ENCODE results near the gene FAM167B. TPM values are rescaled to one million over a fixed set of nuclear protein-coding genes. Genes with fewer than 3 reads are reported as not detected.

The FAM167B gene
- total RNA-seq = 1 to 10 TPM in 1 of 2 experiments, under 1 TPM in 1; 0.78 to 1.1 TPM

DNA sequence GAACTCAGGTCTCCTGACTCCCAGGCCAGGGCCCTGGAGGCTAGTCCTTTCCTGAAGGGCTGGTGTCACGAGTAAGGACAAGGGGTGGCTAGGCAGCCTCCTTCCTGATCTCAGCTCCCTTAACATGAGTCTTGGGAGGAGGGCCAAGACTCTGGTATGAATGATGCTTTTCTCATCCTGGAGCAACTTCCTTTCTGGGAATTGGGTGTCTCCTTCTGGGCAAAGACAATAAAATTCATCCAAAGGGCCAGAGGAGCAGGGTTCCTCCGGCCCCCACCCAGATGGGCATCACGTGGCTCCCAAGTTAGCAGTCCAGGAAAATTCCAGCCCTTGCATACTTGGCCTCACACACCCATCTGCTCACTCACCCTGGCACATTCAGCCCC lies at the start of gene FAM167B:
Gene FAM167B (plus strand): TSS at position 335 of the 386 bp plus-strand sequence. CDS start 200 bp downstream, outside the sequence.
- H3K4me3 Mint-ChIP-seq = peak within 1 kb of the TSS; percentile 56
- peaks cover 12% of the 10 kb centered on the region for H3K36me3 Mint-ChIP-seq (ENCODE audit: low read depth)
- CTCF ChIA-PET = interaction anchor here (0.7 to 5.3 kb wide), 6 partner anchors 16 to 411 kb away, joined by 3 to 31 read pairs (median 5); partner anchors contain the start of gene CCDC28B
- H3K9me3 Mint-ChIP-seq = no peaks in the 10 kb centered on the region
- POLR2A ChIA-PET = interaction anchor here (0.9 to 11.5 kb wide), 4 partner anchors 9 to 31 kb away, joined by 3 to 156 read pairs (median 6); no protein-coding TSS in a partner anchor
- H3K27me3 Mint-ChIP-seq = no peaks in the 10 kb centered on the region
- no peak for DNase-seq
- H3K27ac Mint-ChIP-seq = peak within 1 kb of the TSS; percentile 99
- H3K4me1 Mint-ChIP-seq = peaks cover 53% of the 10 kb centered on the region

GRCh38 chr1:32197837-32198236 lies 49.2 kb upstream of the FAM167B start:
- Mint-ChIP-seq H3K36me3 (ENCODE audit: low read depth) (peaks cover 61% of the 10 kb centered on the region), H3K27me3 (no peaks in the 10 kb centered on the region), H3K4me3 (no peak overlapping the region), H3K4me1 (peaks cover 82% of the 10 kb centered on the region), H3K27ac (no peak overlapping the region), H3K9me3 (no peaks in the 10 kb centered on the region)
- ChIA-PET CTCF (interaction anchor here (1.4 to 1.6 kb wide), 2 partner anchors 17 to 51 kb away, joined by 4 to 5 read pairs; no protein-coding TSS in a partner anchor), POLR2A (interaction anchor here (0.6 to 12.3 kb wide), 9 partner anchors 9 to 267 kb away, joined by 3 to 109 read pairs (median 4); partner anchors contain the start of genes DCDC2B, IQCC, KPNA6 and TXLNA)
- no peak for DNase-seq

- DNase-seq = no peak
- peaks cover 58% of the 10 kb centered on the region for H3K36me3 Mint-ChIP-seq (ENCODE audit: low read depth)
- ChIA-PET POLR2A (interaction anchor here (0.5 to 12.3 kb wide), 10 partner anchors 9 to 174 kb away, joined by 3 to 109 read pairs (median 4); partner anchors contain the start of genes DCDC2B, IQCC, KPNA6 and TXLNA), CTCF (interaction anchor here (1.4 to 2.1 kb wide), 4 partner anchors 17 to 50 kb away, joined by 4 to 8 read pairs (median 5); partner anchors contain the start of gene FAM167B)
- H3K27me3 Mint-ChIP-seq = no peaks in the 10 kb centered on the region
- H3K4me3 Mint-ChIP-seq = no peak overlapping the region
- H3K4me1 Mint-ChIP-seq = peaks cover 81% of the 10 kb centered on the region
- no peaks in the 10 kb centered on the region for H3K9me3 Mint-ChIP-seq
- peak overlapping the region; percentile 41 for H3K27ac Mint-ChIP-seq
Measured at GRCh38 chr1:32198237-32199042, 48.6 kb upstream of the FAM167B start.

GRCh38 chr1:32199043-32199716 lies 47.8 kb upstream of the FAM167B start:
- no peak overlapping the region for H3K4me3 Mint-ChIP-seq
- no peak for DNase-seq
- no peak overlapping the region for H3K27ac Mint-ChIP-seq
- no peaks in the 10 kb centered on the region for H3K27me3 Mint-ChIP-seq
- H3K9me3 Mint-ChIP-seq = no peaks in the 10 kb centered on the region
- POLR2A ChIA-PET = interaction anchor here (0.5 to 12.3 kb wide), 8 partner anchors 9 to 173 kb away, joined by 3 to 109 read pairs (median 3); partner anchors contain the start of genes EIF3I, TMEM234 and TXLNA
- CTCF ChIA-PET = interaction anchor here (1.4 to 3.0 kb wide), 3 partner anchors 17 to 49 kb away, joined by 5 to 30 read pairs (median 8); partner anchors contain the start of gene FAM167B
- peaks cover 81% of the 10 kb centered on the region for H3K4me1 Mint-ChIP-seq
- H3K36me3 Mint-ChIP-seq (ENCODE audit: low read depth) = peaks cover 53% of the 10 kb centered on the region

GRCh38 chr1:32199717-32200072 lies 47.3 kb upstream of the FAM167B start:
- ChIA-PET CTCF (interaction anchor here (1.1 to 3.0 kb wide), 4 partner anchors 16 to 61 kb away, joined by 3 to 30 read pairs (median 6); partner anchors contain the start of gene FAM167B), POLR2A (interaction anchor here (1.0 to 12.3 kb wide), 9 partner anchors 10 to 172 kb away, joined by 3 to 109 read pairs (median 3); partner anchors contain the start of genes EIF3I, TMEM234 and TXLNA)
- Mint-ChIP-seq H3K4me1 (peaks cover 78% of the 10 kb centered on the region), H3K9me3 (no peaks in the 10 kb centered on the region), H3K27me3 (no peaks in the 10 kb centered on the region), H3K4me3 (no peak overlapping the region), H3K36me3 (ENCODE audit: low read depth) (peaks cover 48% of the 10 kb centered on the region), H3K27ac (peak overlapping the region; percentile 75)
- DNase-seq = no peak

- Mint-ChIP-seq H3K4me3 (peak within 1 kb of the TSS; percentile 72), H3K27me3 (no peaks in the 10 kb centered on the region), H3K4me1 (peaks cover 72% of the 10 kb centered on the region), H3K36me3 (ENCODE audit: low read depth) (peaks cover 41% of the 10 kb centered on the region), H3K27ac (peak within 1 kb of the TSS; percentile 79), H3K9me3 (no peaks in the 10 kb centered on the region)
- POLR2A ChIA-PET = interaction anchor here (0.6 to 12.3 kb wide), 13 partner anchors 9 to 194 kb away, joined by 3 to 109 read pairs (median 4); partner anchors contain the start of genes BSDC1, EIF3I, HDAC1 and TMEM234
- peak; percentile 54 for DNase-seq
- CTCF ChIA-PET = interaction anchor here (1.1 to 3.0 kb wide), 6 partner anchors 15 to 200 kb away, joined by 3 to 30 read pairs (median 6); partner anchors contain the start of gene FAM167B
Measured at GRCh38 chr1:32200226-32201010, 46.6 kb upstream of the FAM167B start, which contains the start of gene CCDC28B. Gene CCDC28B (plus strand): TSS chr1:32200595. CDS start chr1:32201936, 1,341 bp downstream.

DNA sequence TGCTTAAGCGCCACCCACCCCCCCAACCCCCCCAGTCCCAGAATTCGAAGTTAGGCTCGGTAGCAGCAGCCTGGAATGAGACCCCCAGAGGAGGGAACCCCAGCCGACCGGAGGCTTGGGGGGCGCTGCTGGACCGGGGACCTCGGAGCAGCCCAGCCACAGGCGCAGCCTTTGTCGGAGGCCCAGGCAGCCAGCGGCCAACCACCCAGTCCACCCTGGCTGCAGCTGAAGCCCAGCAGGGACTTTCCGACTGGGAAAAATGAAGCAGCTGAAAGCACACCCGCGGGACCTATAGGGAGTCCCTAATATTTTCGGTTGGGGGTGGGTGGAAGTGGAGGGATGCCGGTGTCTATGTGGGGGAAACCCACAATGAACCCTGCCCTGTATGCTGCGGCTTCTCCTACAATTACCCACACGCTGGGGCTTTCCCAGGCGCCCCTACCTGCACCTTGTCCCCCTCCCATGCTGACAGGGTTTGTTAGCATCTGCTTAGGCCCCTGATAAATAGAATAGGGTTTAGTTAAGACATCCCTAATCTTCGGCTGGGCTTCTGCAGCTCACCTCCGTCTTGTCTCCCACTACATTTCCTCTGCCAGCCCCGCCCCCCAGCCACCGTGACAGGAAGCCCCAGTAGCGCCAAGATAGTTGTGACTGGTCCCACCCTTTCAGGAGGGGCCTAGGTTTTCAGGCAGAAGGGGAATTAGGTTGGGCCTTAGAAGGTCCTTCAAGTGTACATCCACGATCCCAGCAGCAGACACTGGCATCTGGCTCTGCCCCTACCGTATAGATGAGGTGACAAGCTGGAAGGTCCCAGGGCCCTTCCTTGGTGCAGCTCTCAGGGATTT lies 45.8 kb upstream of the FAM167B start:
- peaks cover 72% of the 10 kb centered on the region for H3K4me1 Mint-ChIP-seq
- H3K36me3 Mint-ChIP-seq (ENCODE audit: low read depth) = peaks cover 34% of the 10 kb centered on the region
- peak overlapping the region; percentile 79 for H3K27ac Mint-ChIP-seq
- peak overlapping the region; percentile 72 for H3K4me3 Mint-ChIP-seq
- POLR2A ChIA-PET = interaction anchor here (0.6 to 12.3 kb wide), 12 partner anchors 13 to 193 kb away, joined by 3 to 109 read pairs (median 5); partner anchors contain the start of genes BSDC1, HDAC1, LCK and TXLNA
- CTCF ChIA-PET = interaction anchor here (0.5 to 3.0 kb wide), 6 partner anchors 9 to 200 kb away, joined by 3 to 30 read pairs (median 6); no protein-coding TSS in a partner anchor
- H3K9me3 Mint-ChIP-seq = no peaks in the 10 kb centered on the region
- H3K27me3 Mint-ChIP-seq = no peaks in the 10 kb centered on the region
- peak; percentile 86 for DNase-seq

- ChIA-PET POLR2A (interaction anchor here (0.8 to 4.6 kb wide), 14 partner anchors 10 to 189 kb away, joined by 3 to 46 read pairs (median 6); partner anchors contain the start of genes BSDC1, LCK, TMEM39B and TXLNA), CTCF (interaction anchor here (0.9 to 3.8 kb wide), 3 partner anchors 11 to 167 kb away, joined by 3 to 39 read pairs (median 5); no protein-coding TSS in a partner anchor)
- Mint-ChIP-seq H3K9me3 (no peaks in the 10 kb centered on the region), H3K27me3 (no peaks in the 10 kb centered on the region), H3K36me3 (ENCODE audit: low read depth) (peaks cover 21% of the 10 kb centered on the region), H3K4me1 (peaks cover 52% of the 10 kb centered on the region), H3K4me3 (peak overlapping the region; percentile 81), H3K27ac (no peak overlapping the region)
- DNase-seq = no peak
Measured at GRCh38 chr1:32204943-32205361, 42.1 kb upstream of the FAM167B start.

DNA sequence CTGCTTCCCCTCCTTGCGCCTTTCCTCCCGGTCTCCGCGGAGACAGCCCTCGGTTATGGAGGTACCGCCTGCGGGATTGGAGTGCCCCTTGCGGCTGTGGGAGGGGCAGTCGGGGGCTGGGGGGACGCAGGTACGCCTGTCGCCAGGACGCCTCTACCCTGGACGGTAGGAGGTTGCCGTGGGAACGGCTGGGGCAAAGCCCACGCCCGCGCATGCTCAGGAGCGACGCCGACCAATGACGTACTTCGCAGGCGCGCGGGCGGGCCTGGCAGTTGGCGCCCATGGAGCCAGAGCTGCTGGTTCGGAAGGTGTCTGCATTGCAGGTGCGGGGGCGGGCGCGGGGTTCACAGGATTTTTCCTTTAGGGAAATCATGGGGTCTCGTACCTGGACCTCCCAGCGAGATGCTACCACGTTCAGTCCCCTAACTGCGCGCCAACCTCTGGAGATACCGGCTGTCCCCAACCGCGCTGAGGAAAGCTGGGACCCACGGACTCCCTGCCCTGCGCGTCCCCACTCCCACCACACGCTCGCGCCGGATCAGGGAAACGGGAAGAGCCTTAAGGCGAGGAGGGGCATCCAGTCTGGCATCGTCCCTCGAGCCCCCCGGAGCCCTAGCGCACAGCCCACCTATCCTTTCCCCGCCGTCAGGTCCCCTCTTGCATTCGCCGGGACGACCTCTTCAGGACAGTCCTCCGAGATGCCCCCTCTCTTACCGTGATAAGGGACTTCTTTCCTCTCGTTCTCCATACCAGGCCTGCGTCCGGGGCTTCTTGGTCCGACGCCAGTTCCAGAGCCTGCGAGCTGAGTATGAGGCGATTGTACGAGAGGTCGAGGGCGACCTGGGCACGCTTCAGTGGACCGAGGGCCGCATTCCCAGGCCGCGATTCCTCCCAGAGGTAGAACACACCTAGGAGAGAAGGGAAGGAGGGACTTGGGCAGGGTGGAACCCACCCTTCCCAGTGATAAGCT lies 41.3 kb upstream of the FAM167B start, which contains the start of gene IQCC:
Gene IQCC (plus strand): TSS at position 271 of the 970 bp plus-strand sequence. CDS start 11 bp downstream, at position 282.
- no peaks in the 10 kb centered on the region for H3K9me3 Mint-ChIP-seq
- H3K27ac Mint-ChIP-seq = peak within 1 kb of the TSS; percentile 60
- no peaks in the 10 kb centered on the region for H3K27me3 Mint-ChIP-seq

More for the DNA sequence above, 41.3 kb upstream of the FAM167B start, which contains the start of gene IQCC:
- CTCF ChIA-PET = interaction anchor here (0.5 to 3.8 kb wide), 6 partner anchors 10 to 166 kb away, joined by 3 to 39 read pairs (median 4); no protein-coding TSS in a partner anchor
- DNase-seq = peak; percentile 87
- Mint-ChIP-seq H3K4me3 (peak within 1 kb of the TSS; percentile 81), H3K4me1 (peaks cover 45% of the 10 kb centered on the region), H3K36me3 (ENCODE audit: low read depth) (peaks cover 21% of the 10 kb centered on the region)
- POLR2A ChIA-PET = interaction anchor here (0.7 to 4.6 kb wide), 18 partner anchors 10 to 189 kb away, joined by 3 to 46 read pairs (median 6); partner anchors contain the start of genes BSDC1, LCK, MARCKSL1 and TMEM39B
